DOHH2 (cell line): ENCODE measurements around the gene MVB12A.

ENCODE experiments used
- CTCF ChIP-seq: fragments of 200-600 bp; sonication (generic); IDR thresholded peaks from one replicate; pipeline ENCODE4 v1.5.1; 2014; ENCODE audit warnings: antibody characterized with exemption, mild to moderate bottlenecking, low read depth, low read length; ENCODE audit not compliant: poor library complexity, severe bottlenecking
- EZH2phosphoT487 ChIP-seq: fragments of 200-600 bp; sonication (generic); IDR thresholded peaks from 2 replicates; pipeline ENCODE4 v1.6.1; 2017; ENCODE audit warnings: borderline replicate concordance, mild to moderate bottlenecking, antibody characterized with exemption, low read length, moderate library complexity, mixed read lengths

- no peak for TF ChIP-seq EZH2phosphoT487
- TF ChIP-seq CTCF, result peak; percentile 76
These were observed 21.6 kb downstream of the MVB12A start for GRCh38 chr19:17441241-17442021.
